Endodermal cell (in vitro differentiated cells): ENCODE measurements around the gene ST6GALNAC2. TPM values are rescaled to one million over a fixed set of nuclear protein-coding genes. Genes with fewer than 3 reads are reported as not detected.

ENCODE experiments used
- DNase-seq: peaks from one replicate; pipeline ENCODE4 v3.0.0-alpha.2; 2017
- H3K27ac ChIP-seq: 2 replicates; pipeline ENCODE4 v1.5.1; 2013; ENCODE audit warnings: mild to moderate bottlenecking, low read depth, low read length, moderate library complexity
- H3K27me3 ChIP-seq: 2 replicates; pipeline ENCODE4 v1.6.1; 2013; ENCODE audit warnings: mild to moderate bottlenecking, low read length, moderate library complexity; ENCODE audit not compliant: insufficient read depth, control insufficient read depth, poor library complexity, severe bottlenecking
- H3K36me3 ChIP-seq: 2 replicates; pipeline ENCODE4 v1.7.0; 2013; ENCODE audit warnings: mild to moderate bottlenecking, low read length, moderate library complexity; ENCODE audit not compliant: control insufficient read depth, insufficient read depth
- H3K4me1 ChIP-seq: one replicate; pipeline ENCODE4 v1.7.0; 2013; ENCODE audit warnings: low read length; ENCODE audit not compliant: control insufficient read depth, insufficient read depth
- H3K4me3 ChIP-seq: 2 replicates; pipeline ENCODE4 v1.5.1; 2013; ENCODE audit warnings: mild to moderate bottlenecking, low read length, moderate library complexity
- H3K9ac ChIP-seq: 2 replicates; pipeline ENCODE4 v1.6.1; 2013; ENCODE audit warnings: mild to moderate bottlenecking, low read length, moderate library complexity; ENCODE audit not compliant: poor library complexity, severe bottlenecking; ENCODE audit errors: extremely low read depth
- H3K9me3 ChIP-seq: 2 replicates; pipeline ENCODE4 v1.6.1; 2013; ENCODE audit warnings: mild to moderate bottlenecking, low read length, moderate library complexity; ENCODE audit not compliant: control insufficient read depth
- H3K27ac Mint-ChIP-seq: 2 replicates; pipeline ENCODE4 v1.8.0; 2020; ENCODE audit warnings: mixed read lengths
- H3K27me3 Mint-ChIP-seq: 2 replicates; pipeline ENCODE4 v1.8.0; 2021; ENCODE audit warnings: mild to moderate bottlenecking, mixed read lengths; ENCODE audit not compliant: insufficient read depth
- H3K36me3 Mint-ChIP-seq: 2 replicates; pipeline ENCODE4 v1.8.0; 2020; ENCODE audit warnings: low read depth, mixed read lengths
- H3K4me1 Mint-ChIP-seq: 2 replicates; pipeline ENCODE4 v1.8.0; 2020; ENCODE audit warnings: mixed read lengths
- H3K4me3 Mint-ChIP-seq: 2 replicates; pipeline ENCODE4 v1.8.0; 2020; ENCODE audit warnings: mild to moderate bottlenecking, moderate library complexity, mixed read lengths
- H3K9me3 Mint-ChIP-seq: 2 replicates; pipeline ENCODE4 v1.8.0; 2020; ENCODE audit warnings: mild to moderate bottlenecking, mixed read lengths
- CTCF ChIP-seq: fragments of 200-600 bp; sonication (generic); conservative IDR thresholded peaks from 2 replicates; pipeline ENCODE4 v1.5.0; 2021; ENCODE audit warnings: antibody characterized with exemption, mild to moderate bottlenecking
- WGBS, 2 experiments: methylation state at CpG; one replicate each; pipeline versions ENCODE4 v1.1.5 to v1.1.7; 2013; ENCODE audit warnings: missing lambda C conversion rate in 2 of 2, mixed read lengths in 1 of 2; ENCODE audit not compliant: insufficient coverage in 1 of 2, insufficient read length in 1 of 2; 5-methylcytosine and 5-hydroxymethylcytosine counted together
- total RNA-seq, 2 donors: library from RNA; stranded (reverse); fragmentation: NEBNext Ultra II Directional in 1 of 2; extraction: Animal tissue kit (Norgen Biotek cat#: 25700) in 1 of 2; gene quantifications; 2 replicates in 1 of 2; 3 replicates in 1 of 2; pipeline ENCODE4 v1.2.1, GENCODE V29; 2021

ST6GALNAC2 gene
- total RNA-seq, 2 donors from 2014 or later: 15.1 to 26.9 TPM

GRCh38 chr17:76550712-76551615, 34.7 kb downstream of the ST6GALNAC2 start:
- Mint-ChIP-seq H3K9me3 (no peaks in the 10 kb centered on the region), H3K36me3 (no peaks in the 10 kb centered on the region), H3K4me1 (peaks cover 14% of the 10 kb centered on the region), H3K4me3 (no peak overlapping the region), H3K27me3 (peaks cover 1% of the 10 kb centered on the region), H3K27ac (no peak overlapping the region)
- no peak overlapping the region for H3K27ac ChIP-seq
- WGBS, 2 experiments: 86 to 89% methylated on average over 13 to 15 of the region's 15 CpGs
- TF ChIP-seq CTCF: no peak
- H3K4me3 ChIP-seq: no peak overlapping the region
- no peaks in the 10 kb centered on the region for H3K27me3 ChIP-seq
- no peaks in the 10 kb centered on the region for H3K4me1 ChIP-seq
- no peak overlapping the region for H3K9ac ChIP-seq
- peak; percentile 56 for DNase-seq
- H3K36me3 ChIP-seq: no peaks in the 10 kb centered on the region
- no peaks in the 10 kb centered on the region for H3K9me3 ChIP-seq

DNA sequence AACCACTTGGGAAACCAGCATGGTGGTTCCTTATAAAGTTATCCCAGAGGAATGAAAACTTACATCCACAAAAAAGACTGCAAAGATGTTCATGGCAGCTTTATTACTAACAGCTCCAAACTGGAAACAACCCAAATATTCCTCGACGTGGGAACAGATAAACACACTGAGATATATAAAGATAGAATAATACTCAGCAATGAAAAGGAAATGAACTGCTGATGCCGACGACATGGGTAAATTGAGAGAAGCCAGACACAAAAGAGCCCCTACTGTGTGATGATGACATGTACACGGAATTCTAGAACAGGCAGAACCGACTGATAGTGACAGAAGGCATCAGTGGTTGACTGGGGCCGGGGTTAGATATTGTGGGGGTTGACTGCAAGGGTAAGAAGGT, 36.1 kb downstream of the ST6GALNAC2 start:
- Histone ChIP-seq H3K9ac (no peak overlapping the region), H3K4me1 (peaks cover 2% of the 10 kb centered on the region), H3K4me3 (no peak overlapping the region), H3K27me3 (no peaks in the 10 kb centered on the region), H3K9me3 (no peaks in the 10 kb centered on the region), H3K36me3 (no peaks in the 10 kb centered on the region), H3K27ac (no peak overlapping the region)
- no peak for DNase-seq
- Mint-ChIP-seq H3K4me1 (peaks cover 18% of the 10 kb centered on the region), H3K27me3 (peaks cover 1% of the 10 kb centered on the region), H3K4me3 (no peak overlapping the region), H3K27ac (no peak overlapping the region), H3K36me3 (no peaks in the 10 kb centered on the region), H3K9me3 (no peaks in the 10 kb centered on the region)
- WGBS, 2 experiments: 84 to 91% methylated on average over 4 to 5 of the region's 7 CpGs
- TF ChIP-seq CTCF: no peak

DNA sequence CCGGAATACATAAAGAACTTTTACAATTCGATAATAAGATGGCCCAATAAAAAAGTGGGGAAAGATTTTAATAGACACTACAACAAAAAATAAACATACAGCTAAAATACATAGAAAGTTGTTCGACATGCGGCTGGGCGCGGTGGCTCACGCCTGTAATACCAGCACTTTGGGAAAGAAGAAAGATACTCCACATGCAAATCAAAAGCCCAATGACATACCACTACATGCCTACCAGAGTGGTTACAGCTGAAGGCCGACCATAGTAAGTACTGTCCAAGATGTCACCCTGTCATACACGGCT, 36.5 kb downstream of the ST6GALNAC2 start:
- 92 to 95% methylated on average over 8 to 9 of the region's 9 CpGs for WGBS, 2 experiments
- Mint-ChIP-seq H3K4me1 (peaks cover 22% of the 10 kb centered on the region), H3K27ac (no peak overlapping the region)

More for the DNA sequence above, 36.5 kb downstream of the ST6GALNAC2 start:
- H3K4me3 Mint-ChIP-seq: no peak overlapping the region
- no peak for DNase-seq
- H3K27me3 Mint-ChIP-seq: peaks cover 1% of the 10 kb centered on the region
- H3K9ac ChIP-seq: no peak overlapping the region
- H3K4me3 ChIP-seq: no peak overlapping the region
- H3K9me3 ChIP-seq: no peaks in the 10 kb centered on the region
- no peaks in the 10 kb centered on the region for H3K36me3 ChIP-seq
- H3K9me3 Mint-ChIP-seq: no peaks in the 10 kb centered on the region
- H3K27ac ChIP-seq: no peak overlapping the region
- TF ChIP-seq CTCF: no peak
- H3K36me3 Mint-ChIP-seq: no peaks in the 10 kb centered on the region
- no peaks in the 10 kb centered on the region for H3K27me3 ChIP-seq
- H3K4me1 ChIP-seq: peaks cover 6% of the 10 kb centered on the region
